Ovary (tissue), 3 donors: Measurements from ENCODE around the gene SPIC.

Experiments used
- CTCF ChIP-seq, 3 donors: fragments of 450-650 bp in 2 of 3; fragments of 200-600 bp in 1 of 3; IDR thresholded peaks; one replicate each; pipeline versions ENCODE4 v1.5.1 to v1.8.0; 2016 to 2022; ENCODE audit warnings: antibody characterized with exemption in 3 of 3, mild to moderate bottlenecking in 1 of 3
- EP300 ChIP-seq: sonication (generic); formaldehyde crosslinking; IDR thresholded peaks from one replicate; pipeline ENCODE4 v1.6.1; 2017; ENCODE audit warnings: antibody characterized with exemption
- donor health status: DM: no; HTN: no; CAD: no.

GRCh38 chr12:101490286-101490920 lies 15.3 kb downstream of the SPIC start:
- TF ChIP-seq CTCF (IDR thresholded peaks at IDR 0.05) (peak in 1 of 3 donors; percentile 14), EP300 (no peak)
